Heart left ventricle (tissue), 16 donors: ENCODE data around the gene LMAN2. TPM values are rescaled to one million over a fixed set of nuclear protein-coding genes. Genes with fewer than 3 reads are reported as not detected.
A peak's percentile ranks its signal among the peaks of the same experiment; 100 is the strongest.
"Not testable (repeated sequence)": the region's sequence is repeated elsewhere in the genome, so short reads cannot be mapped to it uniquely, and the experiment has no call there.

Source experiments
- ATAC-seq, 4 donors: fragments of 200-7000 bp; cut with Tn5 transposase; one replicate each; pipeline ENCODE4 v1.9.1; 2020 to 2022; ENCODE audit warnings: moderate library complexity in 4 of 4, mild to moderate bottlenecking in 3 of 4, moderate number of reproducible peaks in 1 of 4
- DNase-seq, 5 donors: peaks; one replicate each; pipeline ENCODE4 v3.0.0-alpha.2; 2020
- H3K27ac ChIP-seq, 12 donors: fragments of 200-600 bp; sonication (generic) in 4 of 12; one replicate each; pipeline versions ENCODE4 v1.5.0 to v1.8.0; 2016 to 2022; ENCODE audit warnings: mild to moderate bottlenecking in 2 of 12
- H3K27me3 ChIP-seq, 9 donors: fragments of 200-600 bp; sonication (generic) in 2 of 9; one replicate each; pipeline versions ENCODE4 v1.5.1 to v1.8.0; 2016 to 2022; ENCODE audit warnings: mild to moderate bottlenecking in 3 of 9
- H3K36me3 ChIP-seq, 9 donors: fragments of 200-600 bp; sonication (generic) in 2 of 9; one replicate each; pipeline versions ENCODE4 v1.5.0 to v1.8.0; 2018 to 2022; ENCODE audit warnings: mild to moderate bottlenecking in 2 of 9
- H3K4me1 ChIP-seq, 12 donors: fragments of 200-600 bp; sonication (generic) in 4 of 12; one replicate each; pipeline versions ENCODE4 v1.5.0 to v1.8.0; 2016 to 2022; ENCODE audit warnings: mild to moderate bottlenecking in 3 of 12
- H3K4me3 ChIP-seq, 12 donors: fragments of 200-600 bp; sonication (generic) in 4 of 12; one replicate each; pipeline versions ENCODE4 v1.5.0 to v1.8.0; 2017 to 2022; ENCODE audit warnings: mild to moderate bottlenecking in 9 of 12, moderate library complexity in 4 of 12
- H3K9me3 ChIP-seq, 12 donors: fragments of 200-600 bp; sonication (generic) in 4 of 12; one replicate each; pipeline versions ENCODE4 v1.5.0 to v1.8.0; 2016 to 2022; ENCODE audit warnings: mild to moderate bottlenecking in 1 of 12
- CTCF ChIP-seq, 12 donors: fragments of 200-600 bp; sonication (generic) in 4 of 12; IDR thresholded peaks; one replicate each; pipeline versions ENCODE4 v1.5.0 to v1.8.0; 2018 to 2022; ENCODE audit warnings: antibody characterized with exemption in 12 of 12, mild to moderate bottlenecking in 5 of 12
- POLR2A ChIP-seq, 2 donors: fragments of 450-650 bp; IDR thresholded peaks; one replicate each; pipeline ENCODE4 v1.6.1; 2017; ENCODE audit warnings: antibody characterized with exemption in 2 of 2, mild to moderate bottlenecking in 2 of 2, moderate library complexity in 2 of 2
- WGBS, 4 donors: extraction: QIAGEN DNeasy Blood & Tissue Kit in 2 of 4; methylation state at CpG; one replicate each; pipeline versions ENCODE4 v1.1.5 to v1.1.7; 2013 to 2018; 5-methylcytosine and 5-hydroxymethylcytosine counted together
- intact Hi-C, 10 donors: fragments of 100-400 bp; cut with DNase I; formaldehyde crosslinking; loops; one replicate each; pipeline versions ENCODE4 v1.11.1 to v1.14.2; 2022
- polyA plus RNA-seq, 2 donors: library from polyadenylated mRNA; stranded (reverse); fragments of 200-250 nt; gene quantifications; one replicate each; pipeline ENCODE4 v1.2.3, GENCODE V29; 2013
- total RNA-seq, 9 donors: library from RNA; depleted of rRNA in 2 of 9; stranded (reverse); fragments of >200 nt in 2 of 9; fragmentation: NEBNext Ultra II Directional in 3 of 9; extraction: Animal tissue kit (Norgen Biotek cat#: 25700) in 3 of 9; gene quantifications; one replicate each; pipeline versions ENCODE4 v1.1.0 to v1.2.4, GENCODE V29; 2016 to 2023
- donor health status: ischemic (EF 13 %, LVEDD 7.1; RV severe dilation, severe dysfunction).
- donor health status: healthy with polysubstance abuse.
- donor health status: DM: no; HTN: yes; CAD: no.
- donor health status: DM: no; HTN: no; CAD: no.
- donor health status: ischemic (EF 25% LVEDD 6.9; RV normal size, moderate dysfunction).
- donor health status: ischemic (EF 25% LVEDD 5.7; RV mildly dilated, moderate dysfunction).
- donor health status: healthy.
- donor health status: DM: yes; HTN: yes; CAD: no.
- donor health status: ischemic (EF 35%, LVEDD 5.7; RV mildly dilated, moderate dysfunction).
- donor health status: nonischemic (EF 11% LVEDD 7.7; RV severe dilation, severe dysfunction).
- donor health status: DM: yes; HTN: yes; CAD: no.
- donor health status: PGD.
- donor health status: ischemic (EF 29% LVEDD 5.4; RV normal size, mild dysfunction).
- donor health status: nonischemic (EF 23%, LVEDD 6.1; RV moderate dilation, normal function).

LMAN2 gene
- total and polyA plus RNA-seq, 11 donors, result 43.3 to 313 (median 63.6) TPM

DNA sequence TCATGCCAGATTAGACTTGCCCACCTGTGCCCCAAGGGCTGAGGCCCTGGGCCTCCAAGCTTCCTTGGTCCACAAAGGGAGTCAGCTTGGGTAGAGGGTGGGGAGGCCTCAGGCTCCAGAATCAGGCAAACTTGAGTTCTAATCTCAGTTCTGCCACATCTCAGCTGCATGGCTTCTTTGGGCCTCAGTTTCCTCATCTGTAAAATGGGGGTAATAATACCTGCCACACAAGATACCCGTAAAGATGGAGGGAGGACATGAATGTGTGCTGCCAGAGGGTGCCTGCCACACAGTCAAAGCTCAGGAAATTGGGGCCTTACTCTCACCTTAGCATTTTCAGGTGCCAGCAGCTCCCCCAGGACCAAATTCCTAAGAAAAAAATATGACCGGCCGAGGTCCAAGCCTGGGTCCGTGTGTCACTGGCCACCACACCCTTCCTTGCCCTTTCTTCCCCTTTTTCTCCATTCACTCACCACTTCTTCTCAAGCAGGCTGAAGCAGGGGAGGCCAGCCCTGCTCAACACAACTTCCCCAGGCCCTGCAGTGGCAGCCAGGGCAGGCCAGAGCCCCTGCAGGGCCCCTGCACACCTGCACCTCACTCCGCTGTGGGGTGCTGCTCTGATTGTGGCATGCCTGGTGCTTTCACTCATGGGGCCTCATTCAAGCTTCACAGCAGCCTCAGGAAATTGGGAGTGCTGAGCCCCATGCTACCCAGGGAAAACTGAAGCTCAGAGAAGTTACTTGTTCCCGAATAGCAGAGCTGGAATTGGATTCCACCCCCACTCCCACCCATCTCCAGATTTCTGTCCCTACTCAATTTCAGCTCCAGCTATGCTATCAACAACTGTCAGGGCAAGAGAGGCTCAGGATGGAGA is 10.2 kb upstream of the LMAN2 start:
- TF ChIP-seq POLR2A (IDR thresholded peaks at IDR 0.05) (no peak), CTCF (IDR thresholded peaks at IDR 0.05) (no peak)

GRCh38 chr5:177360740-177361139 is 9.3 kb upstream of the LMAN2 start:
- not testable (repeated sequence) for H3K9me3 ChIP-seq, H3K36me3 ChIP-seq, ATAC-seq, H3K27ac ChIP-seq, H3K4me3 ChIP-seq, H3K27me3 ChIP-seq
- intact Hi-C loops, result loop anchor here in 1 of 10 donors (10.0 kb wide), 1 partner anchor 46 kb away; the partner anchor contains the start of gene MXD3
- WGBS, 4 donors, result 85 to 93% (median 92%) methylated on average over 5 to 7 of the region's 7 CpGs
- peak in 1 of 5 donors; percentile 17 for DNase-seq
- H3K4me1 ChIP-seq, result peaks cover 0 to 85% (median 26%) of the 10 kb centered on the region in 12 donors

More for the DNA sequence above, 10.2 kb upstream of the LMAN2 start:
- no peaks in the 10 kb centered on the region for H3K9me3 ChIP-seq
- DNase-seq (peak in 1 of 5 donors; percentile 69), ATAC-seq (no peak)
- intact Hi-C loops, result loop anchor here in 1 of 10 donors (10.0 kb wide), 1 partner anchor 47 kb away; the partner anchor contains the start of gene MXD3
- WGBS, 4 donors, result 74 to 80% (median 78%) methylated on average over 6 of the region's 6 CpGs
- peaks cover 0 to under 1% (median 0%) of the 10 kb centered on the region in 9 donors for H3K36me3 ChIP-seq
- peaks cover 0 to 86% (median 32%) of the 10 kb centered on the region in 12 donors for H3K4me1 ChIP-seq
- H3K27me3 ChIP-seq, result no peaks in the 10 kb centered on the region
- peak overlapping the region in 1 of 12 donors; percentile 49 for H3K27ac ChIP-seq
- H3K4me3 ChIP-seq, result no peak overlapping the region

- H3K4me1 ChIP-seq, result peaks cover 0 to 88% (median 26%) of the 10 kb centered on the region in 12 donors
- no peak overlapping the region for H3K27ac ChIP-seq
- WGBS, 4 donors, result 74 to 89% (median 82%) methylated on average over 3 of the region's 3 CpGs
Observed at GRCh38 chr5:177359860-177360259, 8.4 kb upstream of the LMAN2 start.

GRCh38 chr5:177359451-177359851 is 8.0 kb upstream of the LMAN2 start:
- Histone ChIP-seq H3K27me3 (no peaks in the 10 kb centered on the region), H3K4me1 (peaks cover 0 to 90% (median 26%) of the 10 kb centered on the region in 12 donors), H3K27ac (no peak overlapping the region), H3K9me3 (no peaks in the 10 kb centered on the region), H3K4me3 (peak overlapping the region in 1 of 12 donors; percentile 73), H3K36me3 (no peaks in the 10 kb centered on the region)
- ATAC-seq (no peak), DNase-seq (peak in 1 of 5 donors; percentile 54)
- intact Hi-C loops, result loop anchor here in 1 of 10 donors (5.0 kb wide), 1 partner anchor 42 kb away; no protein-coding TSS in a partner anchor
- no peak for TF ChIP-seq POLR2A (IDR thresholded peaks at IDR 0.05)
- 60 to 66% (median 64%) methylated on average over 6 of the region's 6 CpGs for WGBS, 4 donors

More at GRCh38 chr5:177359860-177360259, 8.4 kb upstream of the LMAN2 start:
- no peaks in the 10 kb centered on the region for H3K36me3 ChIP-seq
- TF ChIP-seq POLR2A (IDR thresholded peaks at IDR 0.05), result no peak
- no peak for TF ChIP-seq CTCF (IDR thresholded peaks at IDR 0.05)
- H3K4me3 ChIP-seq, result no peak overlapping the region
- no peaks in the 10 kb centered on the region for H3K9me3 ChIP-seq
- ATAC-seq (no peak), DNase-seq (peak in 1 of 5 donors; percentile 5)
- intact Hi-C loops, result loop anchor here in 2 of 10 donors (5.0 to 10.0 kb wide), 2 partner anchors 43 to 45 kb away; partner anchors contain the start of gene MXD3 (in 1 of the 2)
- no peaks in the 10 kb centered on the region for H3K27me3 ChIP-seq

DNA sequence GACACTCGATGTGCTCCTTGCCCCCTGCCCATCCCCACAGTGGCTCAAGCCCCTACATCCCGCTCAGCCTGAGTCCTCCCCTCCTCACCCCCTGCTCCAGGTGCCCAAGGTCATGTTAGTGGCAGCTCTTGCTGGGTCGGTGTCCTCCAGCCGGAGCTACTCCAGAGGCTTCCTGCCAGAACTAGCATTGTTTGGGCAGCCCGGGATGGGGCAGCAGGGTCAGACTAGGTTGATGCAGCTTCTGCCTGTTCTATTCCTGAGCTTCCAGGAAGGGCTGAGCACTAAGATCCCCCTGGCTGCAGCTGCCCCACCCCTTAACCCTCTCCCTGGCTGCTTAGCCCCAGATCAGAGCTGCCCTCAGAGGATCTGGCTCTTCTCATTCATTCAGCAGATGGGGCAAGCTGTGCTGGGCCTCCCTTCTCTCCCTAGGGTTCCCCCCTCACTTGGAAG is 6.9 kb upstream of the LMAN2 start:
- peak; percentile 23 to 67 (median 51) for ATAC-seq
- H3K36me3 ChIP-seq, result no peaks in the 10 kb centered on the region
- no peak for TF ChIP-seq POLR2A (IDR thresholded peaks at IDR 0.05)
- no peak for TF ChIP-seq CTCF (IDR thresholded peaks at IDR 0.05)
- H3K27me3 ChIP-seq, result no peaks in the 10 kb centered on the region
- no peaks in the 10 kb centered on the region for H3K9me3 ChIP-seq
- H3K27ac ChIP-seq, result peak overlapping the region in 5 of 12 donors; percentile 34 to 88 (median 42)
- 24 to 35% (median 25%) methylated on average over 5 of the region's 5 CpGs for WGBS, 4 donors
- peak overlapping the region in 9 of 12 donors; percentile 17 to 73 (median 44) for H3K4me3 ChIP-seq
- intact Hi-C loops, result loop anchor here in 1 of 10 donors (5.0 kb wide), 1 partner anchor 41 kb away; no protein-coding TSS in a partner anchor
- peak in 2 of 5 donors; percentile 35 to 65 for DNase-seq
- H3K4me1 ChIP-seq, result peaks cover 0 to 84% (median 21%) of the 10 kb centered on the region in 12 donors
